ENCODE data around the gene GPATCH2.

DNA sequence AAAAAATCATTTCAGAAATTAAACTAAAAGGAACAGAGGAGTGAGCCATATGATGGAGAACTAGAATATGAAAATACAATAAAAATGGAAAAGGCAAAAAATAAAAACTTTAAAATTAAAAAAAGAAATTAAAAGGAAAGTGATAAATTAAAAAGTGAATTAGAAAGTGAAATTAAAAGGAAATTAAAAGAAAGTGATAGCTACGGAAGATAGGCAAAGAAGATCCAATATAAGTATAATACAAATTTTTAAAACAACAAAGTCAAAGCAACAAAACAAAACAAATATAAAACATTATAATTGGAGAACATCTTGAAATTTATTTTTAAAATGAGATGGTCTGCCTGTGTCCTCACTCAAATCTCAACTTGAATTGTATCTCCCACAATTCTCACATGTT is 165.8 kb downstream of the GPATCH2 start:
- TF ChIP-seq, protein P1, sequence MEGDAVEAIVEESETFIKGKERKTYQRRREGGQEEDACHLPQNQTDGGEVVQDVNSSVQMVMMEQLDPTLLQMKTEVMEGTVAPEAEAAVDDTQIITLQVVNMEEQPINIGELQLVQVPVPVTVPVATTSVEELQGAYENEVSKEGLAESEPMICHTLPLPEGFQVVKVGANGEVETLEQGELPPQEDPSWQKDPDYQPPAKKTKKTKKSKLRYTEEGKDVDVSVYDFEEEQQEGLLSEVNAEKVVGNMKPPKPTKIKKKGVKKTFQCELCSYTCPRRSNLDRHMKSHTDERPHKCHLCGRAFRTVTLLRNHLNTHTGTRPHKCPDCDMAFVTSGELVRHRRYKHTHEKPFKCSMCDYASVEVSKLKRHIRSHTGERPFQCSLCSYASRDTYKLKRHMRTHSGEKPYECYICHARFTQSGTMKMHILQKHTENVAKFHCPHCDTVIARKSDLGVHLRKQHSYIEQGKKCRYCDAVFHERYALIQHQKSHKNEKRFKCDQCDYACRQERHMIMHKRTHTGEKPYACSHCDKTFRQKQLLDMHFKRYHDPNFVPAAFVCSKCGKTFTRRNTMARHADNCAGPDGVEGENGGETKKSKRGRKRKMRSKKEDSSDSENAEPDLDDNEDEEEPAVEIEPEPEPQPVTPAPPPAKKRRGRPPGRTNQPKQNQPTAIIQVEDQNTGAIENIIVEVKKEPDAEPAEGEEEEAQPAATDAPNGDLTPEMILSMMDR (IDR thresholded peaks at IDR 0.05) = no peak
- TF ChIP-seq ZFX (IDR thresholded peaks at IDR 0.05; ENCODE audit: borderline replicate concordance) = no peak

All from 22Rv1 (cell line).